PC-3 (cell line): ENCODE results near the gene UHRF1.

Experiments used
- CTCF ChIP-seq: fragments of 300-600 bp; sonication (generic); conservative IDR thresholded peaks from 2 replicates; pipeline ENCODE4 v1.5.1; 2017; ENCODE audit warnings: antibody characterized with exemption, low read depth, mild to moderate bottlenecking, low read length
- EZH2 ChIP-seq: fragments of 300-600 bp; sonication (generic); IDR thresholded peaks from one replicate; pipeline ENCODE4 v1.6.1; 2017; ENCODE audit warnings: antibody characterized with exemption, mild to moderate bottlenecking, low read length; ENCODE audit not compliant: unreplicated experiment
- EZH2phosphoT487 ChIP-seq: fragments of 300-600 bp; sonication (generic); IDR thresholded peaks from 2 replicates; pipeline ENCODE4 v1.6.1; 2018; ENCODE audit warnings: mild to moderate bottlenecking, antibody characterized with exemption, low read length, borderline replicate concordance

GRCh38 chr19:4896372-4896771 is 12.9 kb upstream of the UHRF1 start:
- TF ChIP-seq CTCF (no peak), EZH2 (no peak), EZH2phosphoT487 (no peak)
